DMS53 treated with DMSO at 0.1 percent for 48 hours (cell line): ENCODE data around the gene SLIT1.
A peak's percentile ranks its signal among the peaks of the same experiment; 100 is the strongest.

ENCODE experiments used
- DNase-seq: peaks from one replicate; lab custom pipeline; 2025; ENCODE audit not compliant: unreplicated experiment; lab: John Stamatoyannopoulos, UW

SLIT1 gene

DNA sequence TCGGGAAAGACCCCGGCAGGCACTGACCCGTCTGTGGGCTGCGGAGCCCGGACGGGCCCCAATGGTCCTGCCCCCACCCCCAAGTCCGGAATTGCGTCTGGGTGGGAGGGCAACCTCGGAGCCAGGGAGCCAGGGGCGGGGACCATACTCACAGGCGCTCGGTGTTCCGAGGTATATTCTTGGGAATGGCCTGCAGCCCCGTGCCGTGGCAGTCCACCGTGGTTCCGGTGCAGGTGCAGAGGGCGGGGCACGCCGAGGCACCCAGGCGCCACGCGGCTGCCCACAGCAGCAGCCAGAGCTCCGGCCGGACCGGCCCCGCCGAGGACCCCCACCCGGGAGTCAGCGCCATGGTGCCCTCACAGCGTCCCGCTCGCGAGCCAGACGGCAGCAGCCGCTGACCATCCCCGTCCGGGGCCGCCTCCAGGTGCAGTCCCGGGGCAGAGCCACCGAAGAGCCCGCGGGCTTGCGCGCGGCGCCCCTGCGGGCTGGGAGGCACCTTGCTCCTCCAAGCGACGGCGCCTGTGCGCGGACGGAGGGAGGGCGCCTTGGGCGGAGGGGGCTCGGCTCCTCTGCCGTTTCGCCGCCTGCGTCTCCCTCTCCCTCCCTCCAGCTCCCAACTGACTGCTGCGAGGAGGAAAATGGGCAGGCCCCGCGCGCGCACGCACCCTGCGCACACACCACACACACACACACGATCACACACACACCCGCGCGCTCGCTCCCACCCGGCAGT is at the start of gene SLIT1:
TSS of gene SLIT1 (minus strand) at position 634 of the 733 bp plus-strand sequence. CDS start at position 349, 285 bp downstream.
- DNase-seq = peak; percentile 47

DNA sequence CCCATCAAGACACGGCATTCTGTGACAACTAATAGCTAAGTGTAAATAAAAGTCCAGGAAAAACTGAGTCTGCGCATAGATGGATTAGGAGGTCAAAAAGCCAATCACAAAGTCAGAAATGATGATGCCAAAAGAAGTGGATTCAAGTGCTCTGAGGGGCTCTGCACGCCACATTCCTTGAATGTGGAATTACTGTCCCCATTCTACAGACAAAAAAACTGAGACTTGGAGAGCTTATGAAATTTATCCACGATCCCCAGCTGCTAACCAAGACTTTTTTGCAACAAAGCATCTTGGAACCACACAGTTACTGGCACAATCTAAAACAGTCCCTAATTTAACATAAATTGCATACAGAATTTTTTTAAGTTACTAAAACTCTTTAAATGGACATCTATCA is 49.6 kb upstream of the SLIT1 start:
- DNase-seq = no peak

DNA sequence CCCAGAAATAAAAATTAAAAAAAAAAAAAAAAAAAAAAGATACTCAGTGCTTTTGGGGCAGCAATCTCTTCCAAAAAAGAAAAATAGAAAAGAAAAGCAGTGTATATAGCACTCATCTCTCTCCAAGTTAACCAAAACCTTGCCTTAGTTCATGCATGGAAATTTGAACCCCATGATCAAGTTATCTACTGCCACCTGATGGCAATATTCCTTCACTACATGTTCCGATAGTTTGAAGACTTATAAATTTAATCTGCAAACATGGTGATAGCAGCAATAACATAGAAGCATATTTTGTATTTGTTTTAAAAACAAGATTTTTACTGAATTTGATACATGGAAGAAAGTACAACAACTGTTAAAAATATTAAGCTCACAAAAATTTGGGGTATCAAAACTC is 48.6 kb upstream of the SLIT1 start:
- DNase-seq = peak; percentile 39

DNA sequence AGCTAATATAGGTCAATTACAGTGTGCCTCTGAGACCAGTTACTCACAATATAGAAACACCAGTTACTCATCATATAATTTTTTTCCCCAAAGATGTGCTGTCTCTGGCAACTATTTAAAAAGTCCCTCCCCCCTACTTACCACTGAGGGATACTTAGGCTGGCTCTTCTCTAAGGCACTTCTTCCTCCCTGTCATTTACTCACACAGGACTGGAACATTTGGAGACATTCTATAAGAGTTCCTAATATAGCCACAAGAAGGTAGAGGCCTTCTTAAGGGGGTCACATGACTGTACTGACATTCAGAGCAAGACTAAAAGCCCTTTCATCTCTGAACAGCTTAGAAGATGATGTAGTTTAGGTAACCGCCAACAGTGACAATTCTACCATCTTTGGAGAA is 44.4 kb upstream of the SLIT1 start:
- DNase-seq = no peak

DNA sequence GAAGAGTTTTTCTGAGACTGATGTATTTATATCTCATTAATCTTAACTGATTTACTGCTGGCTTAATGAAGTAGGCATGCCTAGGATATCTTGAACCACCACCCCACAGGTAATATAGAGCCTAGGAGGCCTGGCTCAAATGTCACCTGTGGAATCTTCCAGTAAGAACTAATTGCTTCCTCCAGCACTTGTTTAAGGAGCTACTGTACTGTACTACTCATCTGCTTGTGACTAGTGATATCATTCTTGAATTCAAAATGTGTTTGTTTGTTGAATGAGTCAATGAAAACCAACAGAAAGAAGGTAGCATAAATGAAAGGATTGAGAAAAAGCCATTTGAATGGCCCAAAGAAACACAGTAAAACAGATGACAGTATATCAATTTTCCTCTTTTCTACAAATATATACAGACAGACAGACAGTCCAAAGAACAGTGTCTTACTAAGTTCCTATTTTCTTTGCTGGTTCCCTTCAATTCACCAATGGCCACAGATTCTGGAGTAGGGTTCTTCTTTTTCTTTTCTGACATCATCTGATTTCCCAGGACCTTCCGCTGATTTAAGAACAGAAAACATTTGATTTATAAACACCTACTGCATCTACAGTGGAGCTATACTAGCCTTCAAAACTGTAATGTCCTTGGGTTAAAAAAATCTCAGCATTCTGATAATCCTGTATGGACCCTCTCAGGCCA is 43.7 kb upstream of the SLIT1 start:
- peak; percentile 20 for DNase-seq

DNA sequence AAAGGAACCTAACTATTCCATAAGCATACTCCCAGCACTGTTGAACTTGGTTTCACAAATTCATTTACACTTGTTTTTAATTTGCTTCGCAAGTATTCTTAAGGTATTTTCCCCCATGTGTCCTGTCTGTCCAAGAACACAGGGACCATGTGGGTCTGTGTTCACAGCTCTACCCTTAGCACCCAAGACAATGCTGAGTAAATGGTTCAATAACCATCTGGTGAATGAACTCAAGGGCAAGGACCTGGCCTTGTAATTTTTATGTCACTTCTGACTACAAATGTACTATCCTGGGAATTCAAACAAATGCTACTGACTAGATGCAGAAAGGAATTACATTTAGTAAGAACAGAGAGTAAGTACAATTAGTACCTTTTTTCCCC is 43.0 kb upstream of the SLIT1 start:
- no peak for DNase-seq

DNA sequence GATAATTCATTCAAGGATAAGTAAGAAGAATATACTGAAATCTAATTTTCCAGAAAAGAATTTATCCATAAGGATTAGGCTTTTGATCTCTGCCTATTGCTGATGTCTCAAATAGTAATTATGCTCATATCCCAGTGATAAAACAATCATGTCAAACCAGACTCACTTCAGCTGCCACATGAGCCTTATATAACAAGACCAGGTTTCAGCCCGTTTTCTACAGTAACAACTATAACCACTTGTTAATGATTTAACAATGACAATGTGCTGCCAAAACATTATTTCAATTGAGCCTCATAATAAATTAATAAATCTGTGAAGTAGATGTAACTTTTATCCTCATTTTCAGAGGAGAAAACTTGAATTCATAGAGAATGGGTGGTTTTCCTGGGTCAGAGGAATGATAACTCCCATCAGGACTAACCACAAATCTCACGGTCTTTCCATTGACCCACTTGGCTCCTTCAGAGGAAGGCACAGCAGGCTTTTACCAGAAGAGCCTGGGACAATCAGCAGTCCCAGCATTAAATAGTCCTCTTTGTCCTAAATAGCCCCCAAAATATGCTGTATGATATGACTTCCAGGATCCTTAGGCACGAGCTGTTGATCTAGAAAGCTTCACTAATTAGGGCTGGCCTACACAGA is 42.5 kb upstream of the SLIT1 start:
- DNase-seq = no peak

DNA sequence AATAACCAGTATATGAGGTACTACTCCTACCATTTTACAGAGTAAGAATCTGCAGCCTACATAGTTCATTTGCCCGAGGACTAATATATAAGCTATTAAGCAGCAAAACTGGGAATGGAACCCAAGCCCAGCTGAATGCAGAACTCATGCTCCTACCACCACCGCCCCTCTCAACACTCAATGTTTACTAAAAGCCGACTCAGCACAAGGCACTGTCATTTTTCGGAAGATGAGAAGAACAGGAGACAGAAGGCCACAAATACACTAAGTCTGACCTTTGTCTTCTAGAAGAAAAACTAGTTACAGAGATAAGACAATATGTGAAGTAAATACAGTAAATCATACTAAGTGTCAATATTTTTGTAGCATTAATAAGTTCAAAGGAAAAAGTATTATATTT is 40.6 kb upstream of the SLIT1 start:
- DNase-seq = no peak

DNA sequence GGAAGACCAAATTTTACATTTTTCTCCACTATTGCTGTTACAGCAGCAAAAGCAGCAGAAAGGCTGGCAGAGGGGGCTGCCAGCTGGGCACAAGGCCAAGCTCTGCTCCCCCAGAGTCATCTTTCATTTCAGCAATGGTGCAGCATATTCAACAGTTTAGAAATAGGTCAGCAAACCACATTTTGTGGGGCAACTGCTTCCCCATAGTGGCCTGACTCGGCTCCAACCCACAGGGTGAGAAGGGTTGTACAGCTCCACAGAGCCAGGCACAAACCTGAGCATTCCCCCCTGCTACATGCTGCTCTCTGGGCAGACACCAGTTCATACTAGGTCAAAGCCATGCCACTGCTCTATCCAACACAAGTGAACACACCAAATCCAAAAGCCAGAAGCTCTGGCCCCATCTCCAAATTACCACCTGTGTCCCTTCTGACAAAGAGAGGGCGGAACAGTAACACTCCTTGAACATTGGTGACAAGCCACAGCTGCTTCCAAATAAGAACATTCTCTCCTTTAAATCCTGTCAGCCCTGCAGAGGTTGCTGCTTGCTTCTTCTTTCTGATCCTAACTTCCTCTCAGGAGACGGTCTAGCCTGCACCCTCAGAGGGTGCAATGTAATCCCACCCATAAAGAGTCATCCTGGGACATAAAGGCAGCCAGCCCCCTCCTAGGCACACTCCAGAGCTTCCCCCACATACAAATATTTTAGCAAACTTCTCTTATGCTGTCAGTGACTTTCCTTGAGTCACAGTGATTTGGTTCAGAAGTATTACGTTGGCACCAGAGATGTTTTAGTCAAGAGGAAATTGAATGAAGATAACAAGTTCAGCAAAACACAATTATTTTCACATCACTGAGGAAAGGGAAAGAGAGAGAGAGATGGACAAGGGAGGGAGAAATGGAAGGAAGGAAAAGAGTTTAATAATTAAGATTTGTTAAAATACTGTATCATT is 39.0 kb upstream of the SLIT1 start:
- DNase-seq = no peak

DNA sequence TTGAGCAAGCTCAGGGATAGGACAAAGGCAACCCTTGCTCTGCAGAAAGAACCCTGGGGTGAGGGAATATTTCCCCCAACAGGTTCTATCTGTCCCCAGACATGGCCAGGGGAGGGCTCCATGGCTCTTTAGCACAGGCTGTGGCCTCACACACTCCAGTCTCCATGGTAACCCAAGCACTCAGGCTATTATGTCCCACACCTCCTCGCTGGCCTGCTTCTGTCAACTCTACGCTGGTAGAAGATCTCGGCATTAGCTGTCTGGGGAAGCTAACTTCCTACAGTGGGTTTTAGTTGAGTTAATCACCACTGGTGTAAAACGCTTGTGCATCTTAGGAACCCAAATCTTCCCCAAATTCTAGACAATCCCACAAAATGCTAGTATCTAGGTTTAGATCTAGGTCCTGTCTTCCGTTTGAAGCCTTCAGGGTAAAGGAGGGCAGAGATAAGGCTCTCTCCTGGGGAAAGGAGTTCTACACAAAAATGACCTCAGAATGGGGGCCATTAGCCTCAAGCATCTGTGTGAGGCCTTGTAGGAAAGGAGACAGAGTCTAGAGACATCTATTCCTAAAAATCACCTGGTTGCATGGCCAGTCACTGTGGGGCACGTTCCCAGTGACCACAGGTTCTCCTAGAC is 36.7 kb upstream of the SLIT1 start:
- DNase-seq = no peak

DNA sequence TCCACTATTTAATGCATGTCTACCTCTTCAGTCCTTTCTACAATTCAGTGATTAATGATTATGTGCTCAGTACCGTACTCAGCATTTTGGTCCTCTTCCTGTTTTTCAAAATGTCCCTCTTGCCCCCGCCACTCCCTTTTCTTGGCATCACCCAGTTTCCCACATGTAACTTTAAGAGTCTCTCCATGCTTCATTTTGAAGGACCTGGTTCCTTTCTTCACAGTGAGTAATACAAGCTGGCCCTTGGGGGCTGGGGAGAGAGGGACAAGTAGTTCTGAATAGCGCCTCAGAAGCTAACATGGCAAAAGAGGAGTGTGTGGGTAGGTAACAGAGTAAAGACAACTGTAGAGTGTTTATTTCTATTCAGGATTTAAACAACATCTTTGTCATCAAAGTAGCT is 34.6 kb upstream of the SLIT1 start:
- no peak for DNase-seq

DNA sequence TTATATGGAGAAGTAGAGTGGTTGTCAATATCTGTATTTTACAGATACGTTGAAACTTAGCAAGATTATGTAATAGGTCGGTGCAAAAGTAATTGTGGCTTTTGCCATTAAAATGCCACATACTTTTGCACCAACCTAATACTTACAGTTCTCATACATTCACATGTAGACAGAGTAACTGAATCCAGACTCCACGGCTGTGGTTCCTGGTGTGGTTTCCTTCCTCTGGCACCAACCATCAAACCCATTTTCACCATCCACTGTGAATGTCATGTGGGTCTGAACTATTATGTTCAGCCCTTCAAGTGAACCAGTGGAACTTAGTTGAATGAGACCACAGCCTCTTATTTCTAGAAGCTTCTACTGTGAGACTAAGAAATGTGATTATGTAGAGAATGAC is 31.5 kb upstream of the SLIT1 start:
- DNase-seq = no peak

DNA sequence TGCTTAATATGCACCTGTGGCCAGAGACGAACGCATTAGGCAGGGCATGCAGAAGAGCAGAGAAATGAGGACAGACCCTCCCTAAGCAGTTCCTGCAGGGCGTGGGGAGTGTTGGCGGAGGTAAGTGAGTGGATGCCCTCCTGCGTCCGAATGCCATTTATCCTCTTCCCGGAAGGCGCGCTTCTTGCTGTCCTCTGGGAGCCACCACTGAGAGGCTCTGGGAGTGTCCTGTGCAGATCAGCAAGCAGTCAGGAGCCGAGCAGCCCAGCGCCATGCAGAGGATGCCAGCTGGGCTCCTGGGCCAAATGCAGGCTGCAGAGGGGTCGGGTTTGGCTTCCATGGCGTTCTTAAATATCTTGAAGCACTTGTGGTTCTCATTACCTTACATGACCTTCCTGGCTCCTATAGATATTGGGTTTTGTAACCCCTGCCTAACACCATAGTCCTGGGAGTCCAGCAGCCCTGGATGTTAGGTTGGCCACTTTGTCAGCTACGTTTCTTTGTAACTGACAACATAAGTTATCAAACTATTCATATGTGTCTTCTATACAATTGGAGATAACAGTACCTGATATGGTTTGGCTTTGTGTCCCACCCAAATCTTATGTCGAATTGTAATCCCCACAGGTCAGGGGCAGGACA is 30.0 kb upstream of the SLIT1 start:
- DNase-seq = no peak

DNA sequence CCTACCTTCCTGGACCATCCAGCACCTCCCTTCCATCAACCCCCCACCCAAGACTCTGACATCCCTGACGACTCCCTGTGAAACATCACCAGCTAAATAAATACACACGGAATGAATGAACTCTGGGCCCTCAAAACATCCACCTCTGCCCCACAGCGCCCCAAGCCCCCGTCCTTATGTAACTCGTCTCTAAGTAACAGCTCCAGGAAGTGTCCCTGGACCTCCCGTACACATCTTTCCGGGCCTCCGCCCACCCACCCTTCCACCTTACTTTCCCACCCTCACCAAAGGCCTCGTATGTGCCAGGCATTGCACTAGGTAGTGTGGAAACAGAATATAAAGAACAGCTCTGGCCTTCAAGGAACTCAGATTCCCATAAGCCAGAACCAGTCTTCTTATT is 27.7 kb upstream of the SLIT1 start:
- no peak for DNase-seq

DNA sequence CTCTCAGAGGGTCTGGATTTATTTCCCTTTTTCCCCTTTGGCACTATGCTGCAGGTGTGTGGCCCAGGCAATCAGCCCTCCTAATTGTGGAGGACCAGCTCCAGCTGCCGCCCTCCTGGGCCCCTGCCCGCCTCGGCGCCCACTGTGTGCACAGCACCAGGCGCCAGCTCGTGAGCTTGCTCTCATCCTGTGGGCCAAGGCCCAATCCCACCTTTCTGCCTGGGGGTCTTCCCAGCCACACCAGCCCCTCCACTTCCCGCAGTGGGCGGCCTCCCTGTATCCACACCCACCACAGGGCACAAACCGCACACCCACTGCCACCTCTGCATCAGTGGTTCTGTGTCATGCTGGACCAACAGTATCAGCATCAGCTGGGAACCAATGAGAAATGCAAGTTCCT is 25.5 kb upstream of the SLIT1 start:
- DNase-seq = no peak

DNA sequence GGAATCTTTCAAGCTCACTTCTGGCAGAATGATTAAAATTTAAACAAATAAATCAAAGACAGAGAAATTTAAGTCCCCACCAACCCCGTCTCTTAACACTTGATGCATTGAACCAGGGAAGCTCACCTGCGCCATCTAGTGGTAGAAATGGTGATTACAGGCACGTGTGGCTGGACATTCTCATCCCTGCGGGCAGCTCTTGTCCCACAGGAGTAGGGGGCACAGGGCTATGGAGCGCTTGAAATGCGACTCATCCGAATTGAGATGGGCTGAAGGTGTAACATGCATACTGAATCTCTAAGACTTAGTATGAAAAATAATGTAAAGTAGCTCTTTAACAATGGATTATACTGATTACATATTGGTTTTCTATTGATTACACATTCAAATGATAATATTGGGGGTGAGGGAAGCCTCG is 24.8 kb upstream of the SLIT1 start:
- peak; percentile 47 for DNase-seq

DNA sequence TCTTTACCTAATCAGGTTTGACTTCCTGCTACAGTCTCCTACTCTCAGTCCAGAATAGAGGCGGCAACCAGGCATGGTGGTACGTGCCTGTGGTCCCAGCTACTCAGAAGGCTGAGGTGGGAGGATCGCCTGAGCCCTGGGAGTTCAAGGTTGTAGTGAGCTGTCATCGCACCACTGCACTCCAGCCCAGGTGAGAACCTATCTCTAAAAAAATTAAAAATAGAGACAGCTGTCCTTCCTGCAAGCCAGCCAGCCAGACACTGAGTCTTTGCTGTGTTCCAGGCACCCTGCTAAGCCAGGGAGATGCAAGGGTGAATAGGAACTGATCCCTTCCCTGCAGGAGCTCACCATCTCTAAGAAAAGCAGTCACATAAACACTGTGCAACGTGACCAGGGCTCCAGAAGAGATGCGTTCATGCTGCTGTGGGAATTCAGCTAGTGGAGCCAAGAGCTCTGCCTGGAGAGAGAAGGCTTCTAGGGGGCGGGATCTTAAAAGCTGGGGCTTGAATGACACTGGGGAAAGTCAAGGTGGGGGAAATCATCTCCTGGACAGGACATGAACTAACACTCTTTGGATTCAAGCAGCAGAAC is 22.1 kb upstream of the SLIT1 start:
- DNase-seq = no peak

DNA sequence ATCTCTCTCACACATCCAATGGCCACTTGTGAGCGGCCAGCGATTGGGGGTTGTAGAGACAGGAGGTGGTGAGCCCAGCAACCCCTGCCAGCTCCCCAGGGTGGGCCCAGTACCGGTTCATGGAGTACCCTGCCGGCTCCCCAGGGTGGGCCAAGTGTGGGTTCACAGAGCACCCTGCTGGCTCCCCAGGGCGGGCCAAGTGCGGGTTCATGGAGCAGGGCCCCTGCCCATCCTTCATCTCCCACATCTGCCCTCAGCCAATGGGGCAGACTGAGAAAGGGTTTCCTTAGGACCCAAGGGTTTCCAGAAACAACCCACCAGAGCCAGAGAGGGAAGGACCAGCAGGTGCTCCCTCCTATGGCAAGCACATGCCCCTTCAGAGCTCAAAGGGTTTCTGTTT is 21.4 kb upstream of the SLIT1 start:
- DNase-seq = no peak

DNA sequence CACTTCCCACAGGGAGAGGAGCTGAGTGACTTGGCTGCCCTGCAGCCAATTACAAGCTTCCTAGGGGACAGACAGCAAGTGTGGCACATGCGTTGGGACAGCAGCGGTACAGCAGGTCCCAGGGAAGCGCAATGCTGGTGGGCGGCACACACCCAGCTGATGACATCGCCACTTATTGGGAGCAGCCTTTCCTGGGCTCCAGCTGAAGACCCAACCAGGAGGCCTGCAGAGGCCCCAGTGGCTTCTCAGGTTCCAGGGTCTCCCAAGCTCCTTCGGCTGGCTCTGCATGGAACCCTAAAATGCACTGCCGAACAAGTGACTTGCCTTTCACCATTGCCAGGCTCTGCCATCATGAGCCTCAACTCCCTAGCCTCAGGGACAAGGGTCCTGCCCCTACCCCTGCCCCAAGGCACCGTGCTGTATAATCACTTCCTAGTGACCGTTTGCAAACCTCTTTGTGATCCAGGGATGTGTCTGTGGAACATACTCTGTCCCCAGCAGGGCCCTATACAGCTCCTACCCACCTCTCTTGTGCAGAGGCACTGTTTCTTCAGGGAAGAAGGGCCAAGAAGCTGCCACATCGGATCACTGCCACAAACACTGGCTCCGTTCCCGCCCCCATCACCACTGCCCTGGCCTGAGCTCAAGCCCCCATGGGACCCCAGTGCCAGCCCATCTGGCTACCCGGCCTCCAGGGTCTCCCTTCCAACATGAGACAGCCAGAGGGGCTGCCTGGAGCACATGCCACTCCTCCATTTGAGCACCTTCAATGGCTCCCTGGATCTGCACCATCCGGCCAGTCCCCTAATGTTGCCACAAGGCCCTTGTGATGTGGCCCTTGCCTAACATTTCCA is 19.3 kb upstream of the SLIT1 start:
- no peak for DNase-seq
